ENCODE measurements around the gene FCN1. TPM values are rescaled to one million over a fixed set of nuclear protein-coding genes. Genes with fewer than 3 reads are reported as not detected.

The FCN1 gene
- not detected in 3 replicates for total RNA-seq

- Mint-ChIP-seq H3K27me3 (ENCODE audit: low read depth) (peaks cover 37% of the 10 kb centered on the region), H3K36me3 (no peaks in the 10 kb centered on the region), H3K4me1 (no peaks in the 10 kb centered on the region), H3K4me3 (no peak within 1 kb of the TSS), H3K27ac (no peak within 1 kb of the TSS), H3K9me3 (peaks cover 17% of the 10 kb centered on the region)
- DNase-seq (ENCODE audit: low spot score in 2 of 2, unreplicated experiment in 2 of 2): peak in 1 of 2 experiments; percentile 29
- TF ChIP-seq, protein P1, sequence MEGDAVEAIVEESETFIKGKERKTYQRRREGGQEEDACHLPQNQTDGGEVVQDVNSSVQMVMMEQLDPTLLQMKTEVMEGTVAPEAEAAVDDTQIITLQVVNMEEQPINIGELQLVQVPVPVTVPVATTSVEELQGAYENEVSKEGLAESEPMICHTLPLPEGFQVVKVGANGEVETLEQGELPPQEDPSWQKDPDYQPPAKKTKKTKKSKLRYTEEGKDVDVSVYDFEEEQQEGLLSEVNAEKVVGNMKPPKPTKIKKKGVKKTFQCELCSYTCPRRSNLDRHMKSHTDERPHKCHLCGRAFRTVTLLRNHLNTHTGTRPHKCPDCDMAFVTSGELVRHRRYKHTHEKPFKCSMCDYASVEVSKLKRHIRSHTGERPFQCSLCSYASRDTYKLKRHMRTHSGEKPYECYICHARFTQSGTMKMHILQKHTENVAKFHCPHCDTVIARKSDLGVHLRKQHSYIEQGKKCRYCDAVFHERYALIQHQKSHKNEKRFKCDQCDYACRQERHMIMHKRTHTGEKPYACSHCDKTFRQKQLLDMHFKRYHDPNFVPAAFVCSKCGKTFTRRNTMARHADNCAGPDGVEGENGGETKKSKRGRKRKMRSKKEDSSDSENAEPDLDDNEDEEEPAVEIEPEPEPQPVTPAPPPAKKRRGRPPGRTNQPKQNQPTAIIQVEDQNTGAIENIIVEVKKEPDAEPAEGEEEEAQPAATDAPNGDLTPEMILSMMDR (IDR thresholded peaks at IDR 0.05; ENCODE audit: unreplicated experiment): no peak
Observed at GRCh38 chr9:134917431-134918373, at the start of gene FCN1. Gene FCN1 (minus strand): TSS chr9:134917912. CDS start chr9:134917871, 41 bp downstream.

DNA sequence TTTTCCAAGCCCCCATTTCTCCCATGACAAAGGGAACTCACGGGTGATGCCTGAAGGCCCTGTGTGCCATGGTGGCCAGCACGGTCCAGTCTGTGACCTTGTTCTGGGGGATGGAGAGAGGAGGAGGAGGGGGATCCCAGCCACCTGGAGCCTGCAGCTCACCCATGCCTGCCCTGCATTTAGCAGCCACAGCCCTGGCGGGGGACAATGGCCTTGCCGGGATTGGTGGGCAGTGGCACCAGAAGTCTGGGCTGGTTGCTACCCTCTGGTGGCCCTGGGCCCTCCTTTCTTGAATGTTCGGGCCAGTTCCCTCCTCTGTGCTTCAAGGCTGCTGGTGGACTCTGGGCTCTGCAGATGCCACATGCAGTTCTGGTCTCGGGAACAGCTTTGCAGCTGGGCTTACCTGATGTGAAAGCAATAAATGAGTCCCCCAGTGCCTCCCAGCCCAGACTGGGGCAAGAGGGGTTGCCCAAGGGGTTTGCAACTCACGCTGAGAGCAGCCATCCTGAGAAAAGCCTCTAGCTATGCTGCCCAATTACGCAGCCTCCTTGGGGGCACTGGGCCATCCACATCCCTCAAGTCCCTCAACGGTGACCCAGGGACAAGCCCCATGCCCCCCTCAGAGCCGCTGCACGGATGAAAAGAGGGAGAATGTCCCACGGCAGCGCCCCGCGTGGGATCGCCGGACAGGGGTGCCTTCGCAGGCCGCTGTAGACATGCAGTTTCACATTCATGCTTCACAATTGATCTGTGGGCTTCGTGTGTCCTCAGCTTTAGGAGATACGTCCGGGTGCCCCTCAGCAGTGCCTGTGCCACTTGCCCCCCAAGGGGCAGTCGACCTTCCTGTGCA is 49.2 kb upstream of the FCN1 start:
- Mint-ChIP-seq H3K36me3 (no peaks in the 10 kb centered on the region), H3K27ac (no peak overlapping the region), H3K9me3 (no peaks in the 10 kb centered on the region), H3K4me3 (no peak overlapping the region), H3K27me3 (ENCODE audit: low read depth) (peaks cover 28% of the 10 kb centered on the region), H3K4me1 (peaks cover 11% of the 10 kb centered on the region)
- DNase-seq (ENCODE audit: low spot score in 2 of 2, unreplicated experiment in 2 of 2): no peak
- TF ChIP-seq, protein P1 (IDR thresholded peaks at IDR 0.05; ENCODE audit: unreplicated experiment): no peak

DNA sequence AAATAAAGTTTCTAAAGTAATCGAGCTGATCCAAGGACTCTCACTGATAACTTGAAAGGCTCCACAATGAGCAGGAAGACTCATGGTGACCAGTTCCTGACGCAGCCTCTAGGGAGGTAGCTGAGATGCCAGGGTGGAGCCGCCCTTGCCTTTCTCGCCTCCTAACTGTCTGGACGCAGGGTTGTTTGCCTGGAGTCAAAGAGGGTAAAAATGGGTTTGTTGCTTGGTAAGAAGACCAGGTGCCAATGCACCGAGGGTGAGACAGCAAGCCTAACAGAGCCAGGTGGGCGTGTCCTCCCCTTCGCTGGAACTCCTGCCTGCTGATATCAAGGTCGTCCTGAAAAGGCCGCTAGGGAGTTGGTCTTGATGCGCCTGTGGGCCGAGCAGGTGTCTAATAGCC is 48.6 kb upstream of the FCN1 start:
- no peaks in the 10 kb centered on the region for H3K36me3 Mint-ChIP-seq
- peaks cover 11% of the 10 kb centered on the region for H3K4me1 Mint-ChIP-seq
- DNase-seq (ENCODE audit: low spot score in 2 of 2, unreplicated experiment in 2 of 2): no peak
- no peak overlapping the region for H3K27ac Mint-ChIP-seq
- H3K9me3 Mint-ChIP-seq: no peaks in the 10 kb centered on the region
- peaks cover 23% of the 10 kb centered on the region for H3K27me3 Mint-ChIP-seq (ENCODE audit: low read depth)
- TF ChIP-seq, protein P1 (IDR thresholded peaks at IDR 0.05; ENCODE audit: unreplicated experiment): no peak
- no peak overlapping the region for H3K4me3 Mint-ChIP-seq

- Mint-ChIP-seq H3K9me3 (no peaks in the 10 kb centered on the region), H3K27ac (no peak overlapping the region), H3K4me1 (peaks cover 11% of the 10 kb centered on the region), H3K27me3 (ENCODE audit: low read depth) (peaks cover 21% of the 10 kb centered on the region), H3K4me3 (no peak overlapping the region), H3K36me3 (no peaks in the 10 kb centered on the region)
- DNase-seq (ENCODE audit: low spot score in 2 of 2, unreplicated experiment in 2 of 2): no peak
- TF ChIP-seq, protein P1 (IDR thresholded peaks at IDR 0.05; ENCODE audit: unreplicated experiment): no peak
Observed at GRCh38 chr9:134965851-134966250, 48.1 kb upstream of the FCN1 start.

DNA sequence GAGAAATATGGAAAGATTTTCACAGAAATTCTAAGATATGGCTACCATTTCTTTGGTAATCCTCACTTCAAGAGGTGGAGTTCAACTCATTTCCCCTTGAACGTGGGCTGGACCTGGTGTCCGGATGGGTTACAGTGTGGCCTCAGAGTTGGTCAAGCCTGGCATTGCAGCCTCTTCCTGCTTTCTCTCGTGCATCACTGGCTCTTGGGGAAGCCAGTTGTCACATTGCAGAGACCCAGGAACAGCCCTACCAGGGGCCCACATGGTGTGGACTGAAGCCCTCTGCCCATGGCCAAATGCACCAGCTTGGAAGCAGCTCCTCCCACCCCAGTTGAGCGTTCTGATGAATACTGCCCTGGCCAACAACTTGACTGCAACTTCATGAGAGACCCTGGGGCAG is 47.7 kb upstream of the FCN1 start:
- no peak for DNase-seq (ENCODE audit: low spot score in 2 of 2, unreplicated experiment in 2 of 2)
- Mint-ChIP-seq H3K36me3 (no peaks in the 10 kb centered on the region), H3K9me3 (no peaks in the 10 kb centered on the region), H3K4me3 (no peak overlapping the region), H3K27ac (no peak overlapping the region), H3K27me3 (ENCODE audit: low read depth) (peaks cover 16% of the 10 kb centered on the region), H3K4me1 (peaks cover 11% of the 10 kb centered on the region)
- TF ChIP-seq, protein P1 (IDR thresholded peaks at IDR 0.05; ENCODE audit: unreplicated experiment): no peak
